H9 (cell line): ENCODE data around the gene RNF214. TPM values are rescaled to one million over a fixed set of nuclear protein-coding genes. Genes with fewer than 3 reads are reported as not detected.

ENCODE experiments used
- DNase-seq: peaks from one replicate; pipeline ENCODE4 v3.0.0-alpha.2; 2017
- H2AFZ ChIP-seq: one replicate; pipeline ENCODE4 v1.6.1; 2013; ENCODE audit warnings: mild to moderate bottlenecking, low read length, control low read depth, moderate library complexity
- H2AK5ac ChIP-seq: 2 replicates; pipeline ENCODE4 v1.6.1; 2013; ENCODE audit warnings: low read length, control low read depth, mixed read lengths; ENCODE audit not compliant: insufficient read length
- H2BK120ac ChIP-seq: one replicate; pipeline ENCODE4 v1.6.1; 2013; ENCODE audit warnings: low read depth, mild to moderate bottlenecking, low read length, control low read depth, inconsistent platforms; ENCODE audit not compliant: poor library complexity, severe bottlenecking
- H2BK12ac ChIP-seq: 2 replicates; pipeline ENCODE4 v1.6.1; 2013; ENCODE audit warnings: low read length, control low read depth, mixed read lengths, low read depth; ENCODE audit not compliant: insufficient read length
- H2BK15ac ChIP-seq: 2 replicates; pipeline ENCODE4 v1.6.1; 2013; ENCODE audit warnings: low read depth, low read length, control low read depth
- H2BK20ac ChIP-seq: one replicate; pipeline ENCODE4 v1.6.1; 2013; ENCODE audit warnings: low read depth, mild to moderate bottlenecking, low read length, control low read depth, inconsistent platforms; ENCODE audit not compliant: poor library complexity, severe bottlenecking
- H2BK5ac ChIP-seq: 2 replicates; pipeline ENCODE4 v1.6.1; 2013; ENCODE audit warnings: low read length, control low read depth, mixed read lengths; ENCODE audit not compliant: insufficient read length
- H3K14ac ChIP-seq: 2 replicates; pipeline ENCODE4 v1.6.1; 2013; ENCODE audit warnings: low read length, control low read depth; ENCODE audit not compliant: insufficient read depth
- H3K18ac ChIP-seq: 2 replicates; pipeline ENCODE4 v1.6.1; 2013; ENCODE audit warnings: low read depth, mild to moderate bottlenecking, mixed read lengths, low read length, control low read depth; ENCODE audit not compliant: insufficient read length
- H3K23ac ChIP-seq: 2 replicates; pipeline ENCODE4 v1.6.1; 2013; ENCODE audit warnings: low read length, control low read depth, mixed read lengths, low read depth; ENCODE audit not compliant: insufficient read length
- H3K23me2 ChIP-seq: 2 replicates; pipeline ENCODE4 v1.6.1; 2013; ENCODE audit warnings: low read depth, mild to moderate bottlenecking, mixed read lengths, low read length, control low read depth; ENCODE audit not compliant: insufficient read length, poor library complexity, severe bottlenecking
- H3K27ac ChIP-seq: 2 replicates; pipeline ENCODE4 v1.5.1; 2013; ENCODE audit warnings: low read length, control low read depth, mixed read lengths, low read depth; ENCODE audit not compliant: insufficient read length
- H3K27me3 ChIP-seq: 2 replicates; pipeline ENCODE4 v1.6.1; 2013; ENCODE audit warnings: low read length, control low read depth, inconsistent platforms; ENCODE audit not compliant: insufficient read depth
- H3K4ac ChIP-seq: 2 replicates; pipeline ENCODE4 v1.6.1; 2013; ENCODE audit warnings: low read depth, mild to moderate bottlenecking, control low read depth, inconsistent platforms, low read length, moderate library complexity
- H3K4me1 ChIP-seq: 2 replicates; pipeline ENCODE4 v1.6.1; 2013; ENCODE audit warnings: low read length, control low read depth, inconsistent platforms; ENCODE audit not compliant: insufficient read depth
- H3K4me2 ChIP-seq: 2 replicates; pipeline ENCODE4 v1.6.1; 2013; ENCODE audit warnings: low read length, control low read depth, mixed read lengths; ENCODE audit not compliant: insufficient read length, insufficient read depth
- H3K56ac ChIP-seq: 2 replicates; pipeline ENCODE4 v1.6.1; 2013; ENCODE audit warnings: low read depth, mild to moderate bottlenecking, mixed read lengths, low read length, control low read depth; ENCODE audit not compliant: insufficient read length
- H3K79me1 ChIP-seq: 2 replicates; pipeline ENCODE4 v1.6.1; 2013; ENCODE audit warnings: low read depth, mild to moderate bottlenecking, moderate library complexity, low read length, control low read depth, inconsistent platforms; ENCODE audit not compliant: insufficient read depth, poor library complexity, severe bottlenecking
- H3K79me2 ChIP-seq: 2 replicates; pipeline ENCODE4 v1.6.1; 2013; ENCODE audit warnings: low read length, control low read depth, inconsistent platforms; ENCODE audit not compliant: insufficient read depth
- H3K9ac ChIP-seq: 2 replicates; pipeline ENCODE4 v1.6.1; 2013; ENCODE audit warnings: low read length, control low read depth, mixed read lengths; ENCODE audit not compliant: insufficient read length; ENCODE audit errors: extremely low read depth
- H3K9me3 ChIP-seq: one replicate; pipeline ENCODE4 v1.6.1; 2013; ENCODE audit warnings: low read depth, low read length, inconsistent platforms; ENCODE audit not compliant: control insufficient read depth
- H3T11ph ChIP-seq: one replicate; pipeline ENCODE4 v1.6.1; 2013; ENCODE audit warnings: mild to moderate bottlenecking, low read length, control low read depth, inconsistent platforms
- H4K20me1 ChIP-seq: one replicate; pipeline ENCODE4 v1.6.1; 2013; ENCODE audit not compliant: control insufficient read depth, insufficient read length, insufficient read depth
- H4K5ac ChIP-seq: 2 replicates; pipeline ENCODE4 v1.6.1; 2013; ENCODE audit warnings: low read depth, mild to moderate bottlenecking, mixed read lengths, low read length, control low read depth; ENCODE audit not compliant: insufficient read length
- H4K8ac ChIP-seq: replicated peaks from 2 replicates; pipeline ENCODE4 v1.6.1; 2013; ENCODE audit warnings: low read length, control low read depth, mixed read lengths, low read depth; ENCODE audit not compliant: insufficient read length
- H4K91ac ChIP-seq: 2 replicates; pipeline ENCODE4 v1.6.1; 2013; ENCODE audit warnings: low read depth, mild to moderate bottlenecking, moderate library complexity, mixed read lengths, low read length, control low read depth; ENCODE audit not compliant: insufficient read length
- H3K27ac Mint-ChIP-seq, 3 experiments: 2 replicates in 2 of 3; 3 replicates in 1 of 3; pipeline ENCODE4 v1.8.0; 2020 to 2021; ENCODE audit warnings: mixed read lengths in 3 of 3, mild to moderate bottlenecking in 1 of 3, moderate library complexity in 1 of 3
- H3K27me3 Mint-ChIP-seq: 2 replicates; pipeline ENCODE4 v1.8.0; 2021; ENCODE audit warnings: low read depth, mild to moderate bottlenecking, moderate library complexity, mixed read lengths
- H3K36me3 Mint-ChIP-seq, 3 experiments: 2 replicates in 2 of 3; 3 replicates in 1 of 3; pipeline ENCODE4 v1.8.0; 2020 to 2021; ENCODE audit warnings: low read depth in 3 of 3, mixed read lengths in 3 of 3; ENCODE audit not compliant: insufficient read depth in 1 of 3
- H3K4me1 Mint-ChIP-seq, 2 experiments: 2 replicates each; pipeline ENCODE4 v1.8.0; 2020; ENCODE audit warnings: mixed read lengths in 2 of 2
- H3K4me3 Mint-ChIP-seq, 2 experiments: 2 replicates in 1 of 2; 3 replicates in 1 of 2; pipeline ENCODE4 v1.8.0; 2020 to 2021; ENCODE audit warnings: mild to moderate bottlenecking in 2 of 2, mixed read lengths in 2 of 2, moderate library complexity in 1 of 2
- H3K9me3 Mint-ChIP-seq, 2 experiments: 2 replicates in 1 of 2; 3 replicates in 1 of 2; pipeline ENCODE4 v1.8.0; 2020; ENCODE audit warnings: mild to moderate bottlenecking in 2 of 2, mixed read lengths in 2 of 2, moderate library complexity in 1 of 2
- WGBS: extraction: QIAGEN DNeasy Blood & Tissue Kit; methylation state at CpG from one replicate; pipeline ENCODE4 v1.1.7; 2013; ENCODE audit warnings: missing lambda C conversion rate, low lambda C conversion rate, mixed read lengths; ENCODE audit not compliant: insufficient read length; ENCODE audit errors: extremely low coverage; 5-methylcytosine and 5-hydroxymethylcytosine counted together
- total RNA-seq: library from RNA; stranded (reverse); gene quantifications from 2 replicates; pipeline ENCODE4 v1.2.1, GENCODE V29; 2021
- TF ChIP-seq, protein P1 (sequence below): fragments of 200-600 bp; sonication (generic); conservative IDR thresholded peaks from 3 replicates; pipeline ENCODE4 v1.8.0; 2021; ENCODE audit warnings: antibody characterized with exemption, mild to moderate bottlenecking

The RNF214 gene
- total RNA-seq, 1 experiment from 2014 or later: 26.0 TPM

DNA sequence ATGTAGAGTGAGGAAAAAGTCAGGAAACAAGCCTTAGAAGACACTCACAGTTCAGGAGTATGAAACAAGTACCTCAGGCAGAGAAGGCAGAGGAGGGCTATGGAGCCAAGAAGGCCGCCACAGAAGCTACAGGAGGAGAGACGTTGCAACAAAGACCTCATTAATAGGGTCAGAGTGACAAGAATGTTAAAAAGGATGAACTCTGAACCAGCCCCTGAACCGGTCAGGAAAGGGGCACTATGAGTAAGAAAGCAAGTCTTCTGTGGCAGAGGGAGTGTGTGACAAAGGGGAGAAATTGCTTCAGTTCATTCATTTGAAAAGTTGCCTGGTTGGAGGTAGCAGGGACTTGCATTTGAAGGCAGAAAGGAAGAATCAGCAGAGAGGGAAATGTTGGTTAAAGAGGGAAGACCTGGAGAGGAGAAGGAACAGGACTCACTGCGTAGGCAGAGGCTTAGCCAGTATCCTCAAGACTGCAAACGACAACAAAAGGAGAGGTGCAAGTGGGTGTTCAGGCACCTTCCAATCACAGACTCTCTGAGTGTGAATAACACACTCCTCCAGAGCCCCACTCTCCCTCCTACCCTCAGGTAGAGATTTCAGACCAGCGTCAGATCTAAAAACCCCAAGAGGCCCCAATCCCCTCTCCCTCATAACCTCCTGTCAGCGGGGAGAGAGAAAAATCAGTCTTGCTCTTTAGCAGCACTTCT lies 17.9 kb upstream of the RNF214 start:
- Histone ChIP-seq H4K5ac (no peak overlapping the region), H3K4ac (no peak overlapping the region), H3K79me1 (no peaks in the 10 kb centered on the region), H3K23me2 (no peaks in the 10 kb centered on the region), H2BK12ac (no peak overlapping the region), H3K56ac (no peak overlapping the region), H2BK20ac (no peak overlapping the region), H2BK120ac (no peak overlapping the region), H3K14ac (no peak overlapping the region), H4K91ac (no peak overlapping the region), H3K23ac (no peak overlapping the region), H4K8ac (no peak overlapping the region), H3K27ac (no peak overlapping the region), H3K9ac (no peak overlapping the region), H3K4me1 (no peaks in the 10 kb centered on the region), H3K18ac (no peak overlapping the region), H3K9me3 (no peaks in the 10 kb centered on the region), H2BK5ac (no peak overlapping the region), H3K4me2 (no peak overlapping the region), H3K27me3 (no peaks in the 10 kb centered on the region), H2AFZ (no peak overlapping the region), H2AK5ac (no peak overlapping the region), H3K79me2 (no peaks in the 10 kb centered on the region), H3T11ph (no peak overlapping the region), H4K20me1 (no peaks in the 10 kb centered on the region), H2BK15ac (no peak overlapping the region)
- no peak for DNase-seq
- H3K4me1 Mint-ChIP-seq: peaks cover 0 to 4% of the 10 kb centered on the region in 2 experiments; a peak in 1 of 4 replicates
- H3K27ac Mint-ChIP-seq: peak overlapping the region in 2 of 3 experiments; percentile 50 to 59; a peak in 5 of 7 replicates
- peaks cover under 1% of the 10 kb centered on the region; the same call in 1 of the 2 replicates for H3K27me3 Mint-ChIP-seq
- TF ChIP-seq, protein P1, sequence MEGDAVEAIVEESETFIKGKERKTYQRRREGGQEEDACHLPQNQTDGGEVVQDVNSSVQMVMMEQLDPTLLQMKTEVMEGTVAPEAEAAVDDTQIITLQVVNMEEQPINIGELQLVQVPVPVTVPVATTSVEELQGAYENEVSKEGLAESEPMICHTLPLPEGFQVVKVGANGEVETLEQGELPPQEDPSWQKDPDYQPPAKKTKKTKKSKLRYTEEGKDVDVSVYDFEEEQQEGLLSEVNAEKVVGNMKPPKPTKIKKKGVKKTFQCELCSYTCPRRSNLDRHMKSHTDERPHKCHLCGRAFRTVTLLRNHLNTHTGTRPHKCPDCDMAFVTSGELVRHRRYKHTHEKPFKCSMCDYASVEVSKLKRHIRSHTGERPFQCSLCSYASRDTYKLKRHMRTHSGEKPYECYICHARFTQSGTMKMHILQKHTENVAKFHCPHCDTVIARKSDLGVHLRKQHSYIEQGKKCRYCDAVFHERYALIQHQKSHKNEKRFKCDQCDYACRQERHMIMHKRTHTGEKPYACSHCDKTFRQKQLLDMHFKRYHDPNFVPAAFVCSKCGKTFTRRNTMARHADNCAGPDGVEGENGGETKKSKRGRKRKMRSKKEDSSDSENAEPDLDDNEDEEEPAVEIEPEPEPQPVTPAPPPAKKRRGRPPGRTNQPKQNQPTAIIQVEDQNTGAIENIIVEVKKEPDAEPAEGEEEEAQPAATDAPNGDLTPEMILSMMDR: no peak
- no CpG with 5 or more reads among the region's 7 CpGs for WGBS
- H3K4me3 Mint-ChIP-seq: no peak overlapping the region
- peaks cover 8 to 51% (median 40%) of the 10 kb centered on the region in 3 experiments for H3K36me3 Mint-ChIP-seq
- H3K9me3 Mint-ChIP-seq: no peaks in the 10 kb centered on the region
